Cardiac muscle cell (in vitro differentiated cells and primary cell): ENCODE data around the gene PDZD2. TPM values are rescaled to one million over a fixed set of nuclear protein-coding genes. Genes with fewer than 3 reads are reported as not detected.
A peak's percentile ranks its signal among the peaks of the same experiment; 100 is the strongest.

ENCODE experiments used
- DNase-seq, 2 donors: peaks; one replicate each; pipeline versions ENCODE4 v3.0.0 to v3.0.0-alpha.2; 2010 to 2017; ENCODE audit warnings: low read depth in 1 of 2, low spot score in 1 of 2
- H3K27ac ChIP-seq: fragments of 200-600 bp; sonication (generic); 2 replicates; pipeline ENCODE4 v1.5.1; 2016
- H3K27me3 ChIP-seq: fragments of 200-600 bp; sonication (generic); 2 replicates; pipeline ENCODE4 v1.6.0; 2016; ENCODE audit warnings: control low read depth
- H3K36me3 ChIP-seq: fragments of 200-600 bp; sonication (generic); 2 replicates; pipeline ENCODE4 v1.5.1; 2016; ENCODE audit warnings: control low read depth
- H3K4me1 ChIP-seq: fragments of 200-600 bp; sonication (generic); 2 replicates; pipeline ENCODE4 v1.8.1; 2017; ENCODE audit warnings: low read depth, mild to moderate bottlenecking, mixed run types
- H3K4me3 ChIP-seq: fragments of 200-600 bp; sonication (generic); 2 replicates; pipeline ENCODE4 v1.5.1; 2016; ENCODE audit warnings: mild to moderate bottlenecking
- H3K9me3 ChIP-seq: fragments of 200-600 bp; sonication (generic); 2 replicates; pipeline ENCODE4 v1.5.1; 2017; ENCODE audit warnings: low read depth, mild to moderate bottlenecking, control low read depth
- polyA plus RNA-seq: library from polyadenylated mRNA; unstranded; fragments of >200 nt; fragmentation: Nextera tagmentation; extraction: Ambion mirVana; gene quantifications from 2 replicates; pipeline ENCODE4 v1.2.1, GENCODE V29; 2016
- total RNA-seq: library from RNA; depleted of rRNA; stranded (reverse); fragments of >200 nt; gene quantifications from 2 replicates; pipeline ENCODE4 v1.2.3, GENCODE V29; 2016
- TF ChIP-seq, protein P1 (sequence below): IDR thresholded peaks from 2 replicates; pipeline ENCODE4 v1.5.1; 2012; ENCODE audit warnings: low read depth, mild to moderate bottlenecking, low read length

The PDZD2 gene
- total and polyA plus RNA-seq, 2 experiments from 2014 or later: 3.0 to 3.5 TPM

DNA sequence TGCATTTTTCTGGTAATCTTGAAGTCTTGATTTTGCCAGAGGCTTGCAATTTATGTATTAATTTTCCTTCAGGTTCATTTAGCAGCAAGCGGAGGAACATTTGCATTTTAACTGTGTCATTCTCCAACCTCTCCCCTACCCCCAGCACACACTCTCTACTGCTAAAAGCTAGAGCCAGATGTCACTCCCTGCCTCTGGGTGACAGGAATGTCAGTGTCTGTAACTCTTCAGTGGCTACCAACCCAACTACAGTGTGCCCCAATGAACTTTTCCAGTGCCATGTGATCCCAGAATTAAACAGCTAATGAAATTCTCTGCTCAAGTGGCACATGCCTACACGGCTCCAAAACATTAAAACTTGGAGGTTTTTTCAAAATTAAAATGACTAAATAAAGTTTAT is 274.9 kb downstream of the PDZD2 start:
- Histone ChIP-seq H3K9me3 (no peaks in the 10 kb centered on the region), H3K27me3 (no peaks in the 10 kb centered on the region), H3K4me3 (no peak overlapping the region), H3K4me1 (peaks cover 5% of the 10 kb centered on the region), H3K36me3 (no peaks in the 10 kb centered on the region), H3K27ac (no peak overlapping the region)
- DNase-seq: no peak
- TF ChIP-seq, protein P1, sequence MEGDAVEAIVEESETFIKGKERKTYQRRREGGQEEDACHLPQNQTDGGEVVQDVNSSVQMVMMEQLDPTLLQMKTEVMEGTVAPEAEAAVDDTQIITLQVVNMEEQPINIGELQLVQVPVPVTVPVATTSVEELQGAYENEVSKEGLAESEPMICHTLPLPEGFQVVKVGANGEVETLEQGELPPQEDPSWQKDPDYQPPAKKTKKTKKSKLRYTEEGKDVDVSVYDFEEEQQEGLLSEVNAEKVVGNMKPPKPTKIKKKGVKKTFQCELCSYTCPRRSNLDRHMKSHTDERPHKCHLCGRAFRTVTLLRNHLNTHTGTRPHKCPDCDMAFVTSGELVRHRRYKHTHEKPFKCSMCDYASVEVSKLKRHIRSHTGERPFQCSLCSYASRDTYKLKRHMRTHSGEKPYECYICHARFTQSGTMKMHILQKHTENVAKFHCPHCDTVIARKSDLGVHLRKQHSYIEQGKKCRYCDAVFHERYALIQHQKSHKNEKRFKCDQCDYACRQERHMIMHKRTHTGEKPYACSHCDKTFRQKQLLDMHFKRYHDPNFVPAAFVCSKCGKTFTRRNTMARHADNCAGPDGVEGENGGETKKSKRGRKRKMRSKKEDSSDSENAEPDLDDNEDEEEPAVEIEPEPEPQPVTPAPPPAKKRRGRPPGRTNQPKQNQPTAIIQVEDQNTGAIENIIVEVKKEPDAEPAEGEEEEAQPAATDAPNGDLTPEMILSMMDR: no peak

GRCh38 chr5:31916327-31916726 is 277.4 kb downstream of the PDZD2 start:
- no peaks in the 10 kb centered on the region for H3K27me3 ChIP-seq
- no peaks in the 10 kb centered on the region for H3K9me3 ChIP-seq
- no peaks in the 10 kb centered on the region for H3K36me3 ChIP-seq
- H3K4me1 ChIP-seq: peaks cover 5% of the 10 kb centered on the region
- no peak for DNase-seq
- TF ChIP-seq, protein P1: no peak
- H3K27ac ChIP-seq: no peak overlapping the region
- H3K4me3 ChIP-seq: no peak overlapping the region

GRCh38 chr5:31918739-31919138 is 279.8 kb downstream of the PDZD2 start:
- no peak for DNase-seq

DNA sequence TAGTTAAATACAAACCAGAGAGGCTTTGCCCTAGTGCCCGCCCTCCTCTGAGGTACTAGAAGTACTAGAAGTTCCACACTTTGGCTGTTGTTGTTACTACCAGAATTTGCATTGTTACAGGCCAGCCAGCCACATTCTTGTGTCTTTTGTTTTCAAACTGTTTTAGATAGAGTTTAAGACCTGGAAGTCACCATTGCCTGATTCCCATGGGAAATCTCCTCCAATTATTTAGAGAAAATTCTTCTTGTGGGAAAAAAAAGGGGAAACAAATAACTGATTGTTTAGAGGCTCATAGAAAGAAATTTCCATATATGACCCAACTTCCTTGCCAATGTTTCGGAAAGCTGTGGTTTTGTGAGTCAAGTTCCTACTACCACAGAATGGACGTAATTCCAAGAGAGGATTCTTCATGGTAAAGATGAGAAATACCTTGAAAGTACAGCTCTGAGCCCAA is 282.9 kb downstream of the PDZD2 start:
- no peak overlapping the region for H3K4me3 ChIP-seq
- DNase-seq: peak in 1 of 2 donors; percentile 92
- no peaks in the 10 kb centered on the region for H3K4me1 ChIP-seq
- TF ChIP-seq, protein P1: no peak
- no peaks in the 10 kb centered on the region for H3K9me3 ChIP-seq
- H3K27ac ChIP-seq: no peak overlapping the region
- no peaks in the 10 kb centered on the region for H3K27me3 ChIP-seq
- no peaks in the 10 kb centered on the region for H3K36me3 ChIP-seq

More at GRCh38 chr5:31918739-31919138, 279.8 kb downstream of the PDZD2 start:
- H3K27ac ChIP-seq: no peak overlapping the region
- no peaks in the 10 kb centered on the region for H3K27me3 ChIP-seq
- no peaks in the 10 kb centered on the region for H3K9me3 ChIP-seq
- peaks cover under 1% of the 10 kb centered on the region for H3K4me1 ChIP-seq
- TF ChIP-seq, protein P1: no peak
- H3K4me3 ChIP-seq: no peak overlapping the region
- H3K36me3 ChIP-seq: no peaks in the 10 kb centered on the region

DNA sequence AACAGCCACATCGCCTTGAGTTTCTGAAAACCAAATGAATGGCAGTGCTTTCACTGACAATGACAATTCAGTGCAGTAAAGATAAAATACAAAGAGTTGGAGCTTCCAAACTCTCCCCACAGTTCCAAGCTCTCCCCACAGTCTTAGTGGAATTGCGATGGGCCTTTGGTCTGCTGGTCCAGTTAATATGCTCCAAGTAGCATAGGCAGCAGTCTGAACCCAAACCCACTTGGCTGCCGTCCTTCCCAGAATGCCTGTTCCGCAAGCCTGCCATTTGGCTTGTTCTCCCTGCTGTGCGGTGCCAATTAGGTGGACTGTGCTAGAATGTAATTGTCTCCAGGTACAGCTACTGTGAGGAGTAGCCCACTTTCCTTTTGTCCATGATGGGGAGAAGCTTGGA is 285.1 kb downstream of the PDZD2 start:
- TF ChIP-seq, protein P1: no peak
- Histone ChIP-seq H3K9me3 (no peaks in the 10 kb centered on the region), H3K36me3 (no peaks in the 10 kb centered on the region), H3K4me3 (no peak overlapping the region), H3K27me3 (no peaks in the 10 kb centered on the region), H3K4me1 (no peaks in the 10 kb centered on the region), H3K27ac (no peak overlapping the region)
- DNase-seq: no peak

DNA sequence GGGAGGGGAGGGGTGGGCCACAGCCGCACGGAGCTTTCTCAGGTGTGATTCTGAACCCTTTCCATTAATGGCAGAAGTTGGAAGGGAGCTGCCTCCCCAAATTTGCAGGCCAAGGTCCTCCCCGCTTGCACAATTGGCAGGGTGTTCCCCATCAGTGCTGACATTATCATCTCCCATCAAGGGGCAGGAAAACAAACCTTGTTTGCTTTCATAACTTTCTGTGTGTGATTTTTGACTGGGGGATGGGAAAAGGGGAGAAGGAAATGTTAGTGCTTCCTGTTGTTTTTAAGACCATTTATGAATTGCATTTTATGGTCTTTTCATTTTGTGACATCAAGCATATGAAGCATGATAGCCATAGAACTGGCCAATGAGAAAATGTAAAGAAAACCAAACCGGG is 292.9 kb downstream of the PDZD2 start:
- TF ChIP-seq, protein P1: no peak

More for the DNA sequence above, 292.9 kb downstream of the PDZD2 start:
- DNase-seq: no peak
- Histone ChIP-seq H3K4me3 (no peak overlapping the region), H3K27me3 (no peaks in the 10 kb centered on the region), H3K27ac (no peak overlapping the region), H3K4me1 (no peaks in the 10 kb centered on the region), H3K9me3 (no peaks in the 10 kb centered on the region), H3K36me3 (no peaks in the 10 kb centered on the region)
